Neuronal stem cell (in vitro differentiated cells): Measurements from ENCODE around the gene POLRMT.
"Not testable (repeated sequence)": the region's sequence is repeated elsewhere in the genome, so short reads cannot be mapped to it uniquely, and the experiment has no call there.

Source experiments
- DNase-seq: peaks from one replicate; pipeline ENCODE4 v3.0.0-alpha.2; 2013; ENCODE audit warnings: low spot score
- H2AFZ ChIP-seq: one replicate; pipeline ENCODE4 v1.6.1; 2013; ENCODE audit warnings: mild to moderate bottlenecking, low read length, inconsistent platforms
- H2AK5ac ChIP-seq: 2 replicates; pipeline ENCODE4 v1.6.1; 2013; ENCODE audit warnings: low read depth, mild to moderate bottlenecking, inconsistent platforms, low read length, moderate library complexity, mixed read lengths
- H2BK120ac ChIP-seq: 2 replicates; pipeline ENCODE4 v1.6.1; 2013; ENCODE audit warnings: low read depth, mild to moderate bottlenecking, inconsistent platforms, low read length, moderate library complexity, mixed read lengths
- H2BK12ac ChIP-seq: one replicate; pipeline ENCODE4 v1.6.1; 2013; ENCODE audit warnings: low read length, inconsistent platforms
- H2BK15ac ChIP-seq: 2 replicates; pipeline ENCODE4 v1.6.1; 2013; ENCODE audit warnings: mild to moderate bottlenecking, low read length, inconsistent platforms, mixed read lengths
- H2BK5ac ChIP-seq: one replicate; pipeline ENCODE4 v1.6.1; 2013; ENCODE audit warnings: inconsistent platforms, mild to moderate bottlenecking, low read length, moderate library complexity
- H3K14ac ChIP-seq: one replicate; pipeline ENCODE4 v1.6.1; 2013; ENCODE audit warnings: low read length, inconsistent platforms
- H3K18ac ChIP-seq: 2 replicates; pipeline ENCODE4 v1.6.1; 2013; ENCODE audit warnings: low read length, inconsistent platforms
- H3K23ac ChIP-seq: 2 replicates; pipeline ENCODE4 v1.6.1; 2013; ENCODE audit warnings: low read depth, mild to moderate bottlenecking, mixed read lengths, low read length, inconsistent platforms; ENCODE audit not compliant: poor library complexity
- H3K27ac ChIP-seq: replicated peaks from 3 replicates; pipeline ENCODE4 v1.5.1; 2013; ENCODE audit warnings: low read length, inconsistent platforms
- H3K27me3 ChIP-seq, 3 experiments: 2 replicates each; pipeline ENCODE4 v1.6.1; 2013; ENCODE audit warnings: low read length in 3 of 3, mild to moderate bottlenecking in 2 of 3, inconsistent platforms in 1 of 3, low read depth in 1 of 3, mixed read lengths in 1 of 3, moderate library complexity in 1 of 3; ENCODE audit not compliant: control insufficient read depth in 3 of 3, insufficient read depth in 3 of 3
- H3K36me3 ChIP-seq, 2 donors: replicated peaks in 1 of 2; 2 replicates each; pipeline ENCODE4 v1.6.1; 2013; ENCODE audit warnings: low read length in 2 of 2; ENCODE audit not compliant: control insufficient read depth in 2 of 2, insufficient read depth in 2 of 2
- H3K4ac ChIP-seq: 2 replicates; pipeline ENCODE4 v1.6.1; 2013; ENCODE audit warnings: inconsistent platforms, mild to moderate bottlenecking, low read length, moderate library complexity
- H3K4me1 ChIP-seq, 2 donors: 1 replicate in 1 of 2; 2 replicates in 1 of 2; pipeline ENCODE4 v1.6.1; 2013; ENCODE audit warnings: low read length in 2 of 2, low read depth in 1 of 2; ENCODE audit not compliant: control insufficient read depth in 2 of 2, insufficient read depth in 1 of 2
- H3K4me2 ChIP-seq: one replicate; pipeline ENCODE4 v1.6.1; 2013; ENCODE audit warnings: mild to moderate bottlenecking, low read length, inconsistent platforms; ENCODE audit not compliant: insufficient read depth, poor library complexity, severe bottlenecking
- H3K4me3 ChIP-seq, 2 donors: 2 replicates each; pipeline ENCODE4 v1.5.1; 2013; ENCODE audit warnings: low read length in 2 of 2, mild to moderate bottlenecking in 2 of 2, inconsistent platforms in 1 of 2, moderate library complexity in 1 of 2
- H3K79me1 ChIP-seq: one replicate; pipeline ENCODE4 v1.6.1; 2013; ENCODE audit warnings: low read depth, mild to moderate bottlenecking, inconsistent platforms, low read length, moderate library complexity
- H3K9ac ChIP-seq: one replicate; pipeline ENCODE4 v1.6.1; 2013; ENCODE audit warnings: mild to moderate bottlenecking, low read depth, low read length, inconsistent platforms; ENCODE audit not compliant: poor library complexity
- H3K9me3 ChIP-seq, 2 donors: replicated peaks in 1 of 2; 2 replicates each; pipeline versions ENCODE3 to v1.6.1; 2013; ENCODE audit warnings: low read length in 2 of 2, mild to moderate bottlenecking in 2 of 2, inconsistent platforms in 1 of 2, low read depth in 1 of 2, mixed read lengths in 1 of 2, moderate library complexity in 1 of 2; ENCODE audit not compliant: control insufficient read depth in 2 of 2, insufficient read depth in 1 of 2
- H4K8ac ChIP-seq: one replicate; pipeline ENCODE4 v1.6.1; 2013; ENCODE audit warnings: low read depth, mild to moderate bottlenecking, inconsistent platforms, low read length, moderate library complexity
- H4K91ac ChIP-seq: one replicate; pipeline ENCODE4 v1.6.1; 2013; ENCODE audit warnings: low read length, low read depth, mild to moderate bottlenecking, inconsistent platforms; ENCODE audit not compliant: poor library complexity
- WGBS, 2 donors: extraction: QIAGEN DNeasy Blood & Tissue Kit; methylation state at CpG; one replicate each; pipeline ENCODE4 v1.1.7; 2013; ENCODE audit warnings: missing lambda C conversion rate in 2 of 2, mixed read lengths in 1 of 2; ENCODE audit not compliant: insufficient read length in 2 of 2, insufficient replicate concordance in 1 of 2; ENCODE audit errors: extremely low coverage in 2 of 2; 5-methylcytosine and 5-hydroxymethylcytosine counted together

POLRMT gene

DNA sequence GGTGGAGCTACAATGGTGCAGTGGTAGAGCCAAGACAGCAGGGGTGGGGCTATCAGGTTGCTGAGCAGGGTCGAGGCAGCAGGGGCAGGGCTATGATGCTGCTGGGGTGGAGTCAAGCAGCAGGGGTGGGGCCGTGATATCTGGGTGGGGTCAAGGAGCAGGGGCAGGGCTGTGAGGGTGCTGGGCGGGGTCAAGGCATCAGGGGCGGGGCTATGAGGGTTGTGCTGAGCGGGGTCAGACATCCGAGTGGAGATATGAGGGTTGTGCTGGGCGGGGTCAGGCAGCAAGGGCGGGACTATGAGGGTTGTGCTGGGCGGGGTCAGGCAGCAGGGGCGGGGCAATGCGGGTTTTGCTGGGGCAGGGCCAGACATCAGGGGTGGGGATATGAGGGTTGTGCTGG is 29.0 kb downstream of the POLRMT start:
- no CpG with 5 or more reads among the region's 11 CpGs for WGBS, 2 donors
- Histone ChIP-seq H2BK5ac (no peak overlapping the region), H2AK5ac (no peak overlapping the region), H3K18ac (no peak overlapping the region), H3K27me3 (no peaks in the 10 kb centered on the region), H2BK15ac (no peak overlapping the region), H2AFZ (no peak overlapping the region), H2BK120ac (no peak overlapping the region), H3K4ac (no peak overlapping the region), H3K27ac (no peak overlapping the region), H2BK12ac (no peak overlapping the region), H3K9me3 (peaks cover 2 to 7% of the 10 kb centered on the region in 2 donors), H3K36me3 (no peaks in the 10 kb centered on the region), H3K4me3 (no peak overlapping the region), H3K4me2 (no peak overlapping the region), H4K8ac (no peak overlapping the region), H4K91ac (no peak overlapping the region), H3K14ac (no peak overlapping the region), H3K79me1 (no peaks in the 10 kb centered on the region), H3K4me1 (peaks cover 0 to 2% of the 10 kb centered on the region in 2 donors), H3K9ac (no peak overlapping the region), H3K23ac (no peak overlapping the region)
- DNase-seq, result no peak

GRCh38 chr19:603779-604178 is 29.6 kb downstream of the POLRMT start:
- H3K4me3 ChIP-seq, H2BK12ac ChIP-seq, H3K27ac ChIP-seq, H3K4me2 ChIP-seq, H3K36me3 ChIP-seq, H3K4me1 ChIP-seq, H3K79me1 ChIP-seq, H2AFZ ChIP-seq, H3K18ac ChIP-seq, H2BK120ac ChIP-seq, H4K8ac ChIP-seq, H3K4ac ChIP-seq, H3K27me3 ChIP-seq, DNase-seq, H4K91ac ChIP-seq, H2BK5ac ChIP-seq, H3K23ac ChIP-seq, H2AK5ac ChIP-seq, H3K9ac ChIP-seq, H2BK15ac ChIP-seq, H3K14ac ChIP-seq, H3K9me3 ChIP-seq: not testable (repeated sequence)
- no CpG with 5 or more reads among the region's 20 CpGs for WGBS, 2 donors

DNA sequence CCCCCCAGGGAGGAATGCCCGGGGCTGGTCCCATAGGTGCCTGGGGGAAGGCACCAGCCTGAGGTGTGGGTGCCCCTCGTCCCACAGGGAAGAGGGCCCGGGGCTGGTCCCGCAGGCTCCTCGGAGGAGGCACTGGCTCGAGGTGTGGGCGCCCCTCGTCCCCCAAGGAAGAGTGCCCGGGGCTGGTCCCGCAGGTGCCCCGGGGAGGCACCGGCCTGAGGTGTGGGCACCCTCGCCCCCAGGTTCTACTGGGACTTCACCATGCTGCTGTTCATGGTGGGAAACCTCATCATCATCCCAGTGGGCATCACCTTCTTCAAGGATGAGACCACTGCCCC is 30.1 kb downstream of the POLRMT start:
- not testable (repeated sequence) for H2AK5ac ChIP-seq, H3K9me3 ChIP-seq, H2BK120ac ChIP-seq, H3K23ac ChIP-seq, H2BK15ac ChIP-seq, H3K9ac ChIP-seq, H3K27ac ChIP-seq, H3K36me3 ChIP-seq, H3K18ac ChIP-seq, H3K4ac ChIP-seq, H4K91ac ChIP-seq, H2BK12ac ChIP-seq, H2BK5ac ChIP-seq, DNase-seq, H2AFZ ChIP-seq, H3K4me3 ChIP-seq, H4K8ac ChIP-seq, H3K4me1 ChIP-seq, H3K79me1 ChIP-seq, H3K4me2 ChIP-seq, H3K27me3 ChIP-seq, H3K14ac ChIP-seq
- no CpG with 5 or more reads among the region's 13 CpGs for whole genome bisulfite sequencing, 2 donors

GRCh38 chr19:602391-603301 is 30.7 kb downstream of the POLRMT start:
- Histone ChIP-seq H2BK12ac (no peak overlapping the region), H3K79me1 (no peaks in the 10 kb centered on the region), H2AFZ (no peak overlapping the region), H3K4ac (no peak overlapping the region), H4K8ac (no peak overlapping the region), H3K27me3 (no peaks in the 10 kb centered on the region), H2AK5ac (no peak overlapping the region), H3K36me3 (no peaks in the 10 kb centered on the region), H3K4me2 (no peak overlapping the region), H2BK15ac (no peak overlapping the region), H2BK5ac (no peak overlapping the region), H3K27ac (no peak overlapping the region), H4K91ac (no peak overlapping the region), H3K9ac (no peak overlapping the region), H2BK120ac (no peak overlapping the region), H3K4me1 (peaks cover 0 to 2% of the 10 kb centered on the region in 2 donors), H3K23ac (no peak overlapping the region), H3K14ac (no peak overlapping the region), H3K4me3 (no peak overlapping the region), H3K9me3 (peaks cover 2 to 7% of the 10 kb centered on the region in 2 donors), H3K18ac (no peak overlapping the region)
- WGBS, 2 donors, result no CpG with 5 or more reads among the region's 35 CpGs
- no peak for DNase-seq
